Measurements from ENCODE around the gene KDM4F.

- TF ChIP-seq CBX2 (IDR thresholded peaks at IDR 0.05; ENCODE audit: borderline replicate concordance, low read depth) (no peak), CTCF (IDR thresholded peaks at IDR 0.05) (no peak), SMC3 (IDR thresholded peaks at IDR 0.05) (no peak), POLR2A (IDR thresholded peaks at IDR 0.05; ENCODE audit: low read length) (no peak), BHLHE40 (IDR thresholded peaks at IDR 0.05; ENCODE audit: low read depth, low read length) (no peak), MAZ (IDR thresholded peaks at IDR 0.05; ENCODE audit: borderline replicate concordance, low read depth, low read length) (no peak)
These were observed 51.0 kb downstream of the KDM4F start for GRCh38 chr11:95100191-95100648.

All from A549 (cell line).